SU-DHL-6 (cell line): Measurements from ENCODE around the gene KLK13.

ENCODE experiments used
- EZH2phosphoT487 ChIP-seq: fragments of 200-600 bp; sonication (generic), shearing (Covaris generic); conservative IDR thresholded peaks from 2 replicates; pipeline ENCODE4 v1.6.1; 2018; ENCODE audit warnings: mild to moderate bottlenecking, antibody characterized with exemption, low read length, moderate library complexity, mixed read lengths
- TF ChIP-seq, protein P1 (sequence below): fragments of 200-600 bp; sonication (generic); IDR thresholded peaks from one replicate; pipeline ENCODE4 v1.5.1; 2017; ENCODE audit warnings: antibody characterized with exemption, mild to moderate bottlenecking, low read length, moderate library complexity; ENCODE audit not compliant: insufficient read depth, poor library complexity, severe bottlenecking

GRCh38 chr19:51063664-51064063, 1.2 kb downstream of the KLK13 start:
- TF ChIP-seq, protein P1, sequence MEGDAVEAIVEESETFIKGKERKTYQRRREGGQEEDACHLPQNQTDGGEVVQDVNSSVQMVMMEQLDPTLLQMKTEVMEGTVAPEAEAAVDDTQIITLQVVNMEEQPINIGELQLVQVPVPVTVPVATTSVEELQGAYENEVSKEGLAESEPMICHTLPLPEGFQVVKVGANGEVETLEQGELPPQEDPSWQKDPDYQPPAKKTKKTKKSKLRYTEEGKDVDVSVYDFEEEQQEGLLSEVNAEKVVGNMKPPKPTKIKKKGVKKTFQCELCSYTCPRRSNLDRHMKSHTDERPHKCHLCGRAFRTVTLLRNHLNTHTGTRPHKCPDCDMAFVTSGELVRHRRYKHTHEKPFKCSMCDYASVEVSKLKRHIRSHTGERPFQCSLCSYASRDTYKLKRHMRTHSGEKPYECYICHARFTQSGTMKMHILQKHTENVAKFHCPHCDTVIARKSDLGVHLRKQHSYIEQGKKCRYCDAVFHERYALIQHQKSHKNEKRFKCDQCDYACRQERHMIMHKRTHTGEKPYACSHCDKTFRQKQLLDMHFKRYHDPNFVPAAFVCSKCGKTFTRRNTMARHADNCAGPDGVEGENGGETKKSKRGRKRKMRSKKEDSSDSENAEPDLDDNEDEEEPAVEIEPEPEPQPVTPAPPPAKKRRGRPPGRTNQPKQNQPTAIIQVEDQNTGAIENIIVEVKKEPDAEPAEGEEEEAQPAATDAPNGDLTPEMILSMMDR = no peak
- no peak for TF ChIP-seq EZH2phosphoT487
